MM.1S (cell line): ENCODE results near the gene C12orf42.

Experiments used
- CTCF ChIP-seq: fragments of 300-600 bp; sonication (generic); IDR thresholded peaks from 2 replicates; pipeline ENCODE4 v1.5.1; 2016; ENCODE audit warnings: antibody characterized with exemption, low read length, mixed read lengths
- EZH2 ChIP-seq: fragments of 300-600 bp; sonication (generic); optimal IDR thresholded peaks from 2 replicates; pipeline ENCODE3; 2017; ENCODE audit warnings: low read depth, mild to moderate bottlenecking, antibody characterized with exemption, low read length, mixed read lengths

- TF ChIP-seq CTCF (no peak), EZH2 (no peak)
Observed at GRCh38 chr12:103382119-103382518, 113.6 kb downstream of the C12orf42 start.
